Astrocyte (in vitro differentiated cells and primary cell): ENCODE results near the gene IP6K2.

Experiments
- CTCF ChIP-seq: IDR thresholded peaks from 2 replicates; pipeline ENCODE4 v1.5.1; 2011; ENCODE audit warnings: low read depth, mild to moderate bottlenecking, inconsistent platforms, low read length, moderate library complexity; ENCODE audit not compliant: insufficient read depth
- EZH2 ChIP-seq: IDR thresholded peaks from 2 replicates; pipeline ENCODE4 v1.6.1; 2012; ENCODE audit warnings: mild to moderate bottlenecking, low read length, inconsistent platforms; ENCODE audit not compliant: insufficient read depth

- TF ChIP-seq CTCF, result no peak
- no peak for TF ChIP-seq EZH2
Observed at GRCh38 chr3:48684480-48685143, 32.4 kb downstream of the IP6K2 start.
